Hematopoietic multipotent progenitor cell treated with erythropoietin and hydrocortisone succinate and interleukin-3 and kit ligand, for 8 days (in vitro differentiated cells): ENCODE data around the gene UFD1.
A peak's percentile ranks its signal among the peaks of the same experiment; 100 is the strongest.

Experiments used
- DNase-seq: peaks from one replicate; pipeline ENCODE4 v3.0.0-alpha.2; 2015

Gene UFD1

GRCh38 chr22:19466848-19467752 is 11.9 kb downstream of the UFD1 start:
- DNase-seq = peak; percentile 35

GRCh38 chr22:19466126-19466716 is 12.8 kb downstream of the UFD1 start:
- no peak for DNase-seq

GRCh38 chr22:19464975-19465374 is 14.0 kb downstream of the UFD1 start:
- no peak for DNase-seq

GRCh38 chr22:19464546-19464945 is 14.4 kb downstream of the UFD1 start:
- DNase-seq = no peak

GRCh38 chr22:19463491-19464469 is 15.2 kb downstream of the UFD1 start:
- DNase-seq = no peak

- no peak for DNase-seq
Observed at GRCh38 chr22:19463008-19463407, 16.0 kb downstream of the UFD1 start.

GRCh38 chr22:19461506-19461905 is 17.5 kb downstream of the UFD1 start:
- DNase-seq = no peak

GRCh38 chr22:19460036-19460435 is 19.0 kb downstream of the UFD1 start:
- no peak for DNase-seq

- DNase-seq = no peak
Observed at GRCh38 chr22:19457828-19458428, 21.1 kb downstream of the UFD1 start.

- no peak for DNase-seq
Observed at GRCh38 chr22:19456541-19456940, 22.5 kb downstream of the UFD1 start.

GRCh38 chr22:19455585-19456370 is 23.2 kb downstream of the UFD1 start:
- DNase-seq = no peak

- DNase-seq = no peak
Observed at GRCh38 chr22:19455033-19455432, 24.0 kb downstream of the UFD1 start.

- DNase-seq = peak; percentile 20
Observed at GRCh38 chr22:19454156-19454555, 24.8 kb downstream of the UFD1 start.

- no peak for DNase-seq
Observed at GRCh38 chr22:19453718-19454117, 25.3 kb downstream of the UFD1 start.

- no peak for DNase-seq
Observed at GRCh38 chr22:19451570-19451969, 27.4 kb downstream of the UFD1 start.

GRCh38 chr22:19450363-19451175 is 28.4 kb downstream of the UFD1 start:
- no peak for DNase-seq

- no peak for DNase-seq
Observed at GRCh38 chr22:19449422-19449767, 29.6 kb downstream of the UFD1 start.

GRCh38 chr22:19448739-19449421 is 30.1 kb downstream of the UFD1 start:
- no peak for DNase-seq

- peak; percentile 10 for DNase-seq
Observed at GRCh38 chr22:19448076-19448607, 30.9 kb downstream of the UFD1 start.
